HepG2 (cell line): Measurements from ENCODE around the gene RBM8A. TPM values are rescaled to one million over a fixed set of nuclear protein-coding genes. Genes with fewer than 3 reads are reported as not detected.

ENCODE experiments used
- ATAC-seq: fragments of 200-7000 bp; cut with Tn5 transposase; 3 replicates; pipeline ENCODE4 v1.9.1; 2020; ENCODE audit warnings: mild to moderate bottlenecking, moderate library complexity
- BruUV-seq: library from RNA; stranded (reverse); fragments of 400-500 nt; replicated peaks from 2 replicates; lab custom pipeline; 2021; lab: Mats Ljungman, UMichigan
- CTCF ChIA-PET: fragments of 300-600 bp; formaldehyde crosslinking; extraction: SDS; loops from one replicate; lab custom pipeline; 2021; ENCODE audit warnings: low total read pairs, inconsistent platforms, low intra/inter-chr PET ratio; lab: Yijun Ruan, JAX
- POLR2A ChIA-PET: fragments of 350-600 bp; sonication (Branson Sonifier 250); formaldehyde crosslinking; loops from one replicate; lab custom pipeline; 2020; ENCODE audit warnings: antibody characterized with exemption, inconsistent platforms; lab: Yijun Ruan, JAX
- DNase-seq: peaks from one replicate; pipeline ENCODE4 v3.0.0-alpha.2; 2015; ENCODE audit warnings: low spot score
- FAIRE-seq: peaks from 3 replicates; lab custom pipeline; 2011; peaks lifted over from hg19 to GRCh38; lab: Jason Lieb, UNC
- H2AFZ ChIP-seq: one replicate; pipeline ENCODE4 v1.6.1; 2011; ENCODE audit warnings: low read length, inconsistent platforms
- H3K27ac ChIP-seq: fragments of 300-600 bp; 3 replicates; pipeline ENCODE4 v1.8.0; 2011; ENCODE audit warnings: mixed run types, mild to moderate bottlenecking, mixed read lengths, low read length, inconsistent platforms; ENCODE audit not compliant: insufficient read depth; ENCODE audit errors: extremely low read length
- H3K27me3 ChIP-seq, 2 experiments: fragments of 200-600 bp in 1 of 2; 2 replicates in 1 of 2; 3 replicates in 1 of 2; pipeline versions ENCODE4 v1.6.0 to v1.8.0; 2011; ENCODE audit warnings: low read length in 2 of 2, mild to moderate bottlenecking in 2 of 2, moderate library complexity in 2 of 2, inconsistent platforms in 1 of 2; ENCODE audit not compliant: insufficient read depth in 2 of 2, control insufficient read depth in 1 of 2
- H3K36me3 ChIP-seq, 2 experiments: fragments of 200-600 bp in 1 of 2; replicated peaks in 1 of 2; 2 replicates in 1 of 2; 3 replicates in 1 of 2; pipeline versions ENCODE4 v1.5.1 to v1.8.0; 2011; ENCODE audit warnings: low read length in 2 of 2, inconsistent platforms in 1 of 2; ENCODE audit not compliant: insufficient read depth in 2 of 2, control insufficient read depth in 1 of 2
- H3K4me1 ChIP-seq: 2 replicates; pipeline ENCODE4 v1.5.1; 2012; ENCODE audit warnings: low read length, inconsistent platforms; ENCODE audit not compliant: insufficient read depth
- H3K4me2 ChIP-seq: 2 replicates; pipeline ENCODE4 v1.6.0; 2011; ENCODE audit warnings: low read depth, low read length, inconsistent platforms
- H3K4me3 ChIP-seq, 3 experiments: fragments of 200-600 bp in 1 of 3; sonication (generic), shearing (Covaris generic) in 1 of 3; replicated peaks in 1 of 3; 2 replicates each; pipeline ENCODE4 v1.5.1; 2011 to 2016; ENCODE audit warnings: low read length in 3 of 3, inconsistent platforms in 2 of 3, low read depth in 2 of 3, mild to moderate bottlenecking in 2 of 3, control low read depth in 1 of 3, mixed read lengths in 1 of 3; ENCODE audit not compliant: insufficient read depth in 1 of 3
- H3K79me2 ChIP-seq: one replicate; pipeline ENCODE4 v1.6.1; 2011; ENCODE audit warnings: low read length, inconsistent platforms; ENCODE audit not compliant: insufficient read depth
- H3K9ac ChIP-seq: 2 replicates; pipeline ENCODE4 v1.6.0; 2011; ENCODE audit warnings: mild to moderate bottlenecking, low read depth, low read length, inconsistent platforms; ENCODE audit not compliant: insufficient read depth
- H3K9me3 ChIP-seq: 2 replicates; pipeline ENCODE4 v1.5.1; 2012; ENCODE audit warnings: mild to moderate bottlenecking, low read length
- H4K20me1 ChIP-seq: 2 replicates; pipeline ENCODE4 v1.6.0; 2011; ENCODE audit warnings: inconsistent platforms, mild to moderate bottlenecking, low read length, moderate library complexity; ENCODE audit not compliant: insufficient read depth
- HES4 ChIP-seq: sonication (generic); formaldehyde crosslinking; IDR thresholded peaks from 2 replicates; pipeline ENCODE4 v1.9.0; 2021; ENCODE audit warnings: mild to moderate bottlenecking, missing genetic modification reagents, borderline replicate concordance
- HMG20B ChIP-seq: conservative IDR thresholded peaks from 2 replicates; pipeline ENCODE4 v1.6.1; 2016; ENCODE audit warnings: missing genetic modification reagents, missing compliant biosample characterization
- MED8 ChIP-seq: sonication (generic); formaldehyde crosslinking; IDR thresholded peaks from 2 replicates; pipeline ENCODE4 v1.8.1; 2023; ENCODE audit warnings: mild to moderate bottlenecking, missing genetic modification reagents; ENCODE audit not compliant: insufficient replicate concordance
- NAIF1 ChIP-seq: sonication (generic); formaldehyde crosslinking; IDR thresholded peaks from 2 replicates; pipeline ENCODE4 v1.5.0; 2020; ENCODE audit warnings: mild to moderate bottlenecking, missing genetic modification reagents, borderline replicate concordance
- SAP130 ChIP-seq: IDR thresholded peaks from 2 replicates; pipeline ENCODE4 v1.6.1; 2016; ENCODE audit warnings: low read depth
- SP1 ChIP-seq, 2 experiments: fragments of 450-650 bp in 1 of 2; sonication (generic) in 1 of 2; formaldehyde crosslinking in 1 of 2; IDR thresholded peaks; 2 replicates each; pipeline versions ENCODE4 v1.4.0 to v1.6.1; 2016 to 2020; ENCODE audit warnings: missing genetic modification reagents in 1 of 2
- ZNF20 ChIP-seq: sonication (generic); formaldehyde crosslinking; IDR thresholded peaks from 2 replicates; pipeline ENCODE4 v1.4.0; 2020; ENCODE audit warnings: mild to moderate bottlenecking, moderate library complexity, missing genetic modification reagents
- ZNF337 ChIP-seq: sonication (generic); formaldehyde crosslinking; IDR thresholded peaks from 2 replicates; pipeline ENCODE4 v1.5.1; 2020; ENCODE audit warnings: missing genetic modification reagents, low read depth, mild to moderate bottlenecking, borderline replicate concordance
- WGBS: methylation state at CpG from one replicate; pipeline ENCODE4 v1.1.6; 2017; ENCODE audit warnings: low lambda C conversion rate; 5-methylcytosine and 5-hydroxymethylcytosine counted together
- in situ Hi-C: cut with HindIII; loops from 2 replicates; pipeline ENCODE4 v1.10.0; 2017; ENCODE audit warnings: low pct_unique_long_range_greater_than_20kb; ENCODE audit not compliant: extremely low pct_ligation_motif_present
- intact Hi-C: fragments of 100-400 bp; cut with micrococcal nuclease; formaldehyde crosslinking; loops from one replicate; pipeline ENCODE4 v1.10.0; 2022; ENCODE audit not compliant: unreplicated experiment
- polyA plus RNA-seq, 8 experiments: library from polyadenylated mRNA; depleted of rRNA in 3 of 8; stranded (reverse) in 7 of 8; unstranded in 1 of 8; fragments of >200 nt; fragmentation: Illumina TruSeq in 4 of 8; extraction: Trizol in 4 of 8; gene quantifications; 2 replicates each; pipeline versions ENCODE4 v1.2.1 to v1.2.3, GENCODE V29; 2011 to 2016; ENCODE audit warnings: low read depth in 4 of 8, missing spikeins in 1 of 8, mixed read lengths in 1 of 8; ENCODE audit not compliant: insufficient read depth in 1 of 8
- total RNA-seq, 5 experiments: library from RNA; depleted of rRNA; stranded (reverse); fragments of >200 nt; fragmentation: Illumina TruSeq; extraction: Trizol; gene quantifications; 2 replicates each; pipeline ENCODE4 v1.2.3, GENCODE V29; 2016; ENCODE audit warnings: low read depth in 1 of 5
- TF ChIP-seq, protein P1 (sequence below): sonication (generic); formaldehyde crosslinking; IDR thresholded peaks from 2 replicates; pipeline ENCODE4 v1.8.0; 2022; ENCODE audit warnings: mild to moderate bottlenecking, missing genetic modification reagents

Gene RBM8A
- total and polyA plus RNA-seq, 2 of the 13 experiments (the other 11 are each of a cell fraction or from before 2014, with no cell fraction given), result 106 to 162 TPM

DNA sequence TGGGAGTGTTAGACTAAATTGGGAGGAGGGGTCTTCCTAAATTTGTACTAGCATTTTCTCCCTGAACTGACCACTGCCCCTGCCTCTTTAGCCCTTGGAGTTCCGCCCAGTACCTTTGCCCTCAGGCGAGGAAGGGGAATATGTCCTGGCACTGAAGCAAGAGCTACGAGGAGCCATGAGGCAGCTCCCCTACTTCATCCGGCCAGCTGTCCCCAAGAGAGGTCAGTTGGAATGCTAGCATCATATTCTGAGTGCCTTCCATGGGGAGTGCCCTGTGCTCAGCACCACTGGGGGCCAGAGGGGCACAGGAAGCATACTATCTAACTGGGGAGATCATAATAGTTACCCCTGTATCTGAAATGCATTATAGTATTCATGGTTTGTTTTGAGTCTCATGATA is 47.9 kb upstream of the RBM8A start:
- TF ChIP-seq HES4 (CRISPR knock-in tag) (no peak), ZNF20 (CRISPR knock-in tag) (no peak), HMG20B (CRISPR knock-in tag) (no peak), NAIF1 (CRISPR knock-in tag) (no peak), ZNF337 (CRISPR knock-in tag) (no peak), SP1 (IDR thresholded peaks at IDR 0.05) (no peak), SP1 (CRISPR knock-in tag; IDR thresholded peaks at IDR 0.05) (no peak), SAP130 (CRISPR knock-in tag) (no peak), MED8 (CRISPR knock-in tag) (no peak)
- TF ChIP-seq, protein P1, sequence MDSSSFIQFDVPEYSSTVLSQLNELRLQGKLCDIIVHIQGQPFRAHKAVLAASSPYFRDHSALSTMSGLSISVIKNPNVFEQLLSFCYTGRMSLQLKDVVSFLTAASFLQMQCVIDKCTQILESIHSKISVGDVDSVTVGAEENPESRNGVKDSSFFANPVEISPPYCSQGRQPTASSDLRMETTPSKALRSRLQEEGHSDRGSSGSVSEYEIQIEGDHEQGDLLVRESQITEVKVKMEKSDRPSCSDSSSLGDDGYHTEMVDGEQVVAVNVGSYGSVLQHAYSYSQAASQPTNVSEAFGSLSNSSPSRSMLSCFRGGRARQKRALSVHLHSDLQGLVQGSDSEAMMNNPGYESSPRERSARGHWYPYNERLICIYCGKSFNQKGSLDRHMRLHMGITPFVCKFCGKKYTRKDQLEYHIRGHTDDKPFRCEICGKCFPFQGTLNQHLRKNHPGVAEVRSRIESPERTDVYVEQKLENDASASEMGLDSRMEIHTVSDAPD (CRISPR knock-in tag), result no peak
- no peaks in the 10 kb centered on the region for H3K79me2 ChIP-seq
- ATAC-seq (no peak), DNase-seq (no peak), FAIRE-seq (no peak)
- no peak overlapping the region for H2AFZ ChIP-seq
- no TSS peak for BruUV-seq
- H4K20me1 ChIP-seq, result no peaks in the 10 kb centered on the region
- H3K27me3 ChIP-seq, result no peaks in the 10 kb centered on the region
- H3K9ac ChIP-seq, result no peak overlapping the region
- in situ Hi-C loops (loop anchor here (5.0 kb wide), 1 partner anchor 37 kb away; no protein-coding TSS in a partner anchor), intact Hi-C loops (loop anchor here (5.0 kb wide), 1 partner anchor 83 kb away; no protein-coding TSS in a partner anchor)
- 94% methylated on average over 2 of the region's 4 CpGs for WGBS
- H3K4me2 ChIP-seq, result no peak overlapping the region
- no peak overlapping the region for H3K27ac ChIP-seq
- no peaks in the 10 kb centered on the region for H3K9me3 ChIP-seq
- no peak overlapping the region for H3K4me3 ChIP-seq
- no peaks in the 10 kb centered on the region for H3K36me3 ChIP-seq
- ChIA-PET CTCF (no interaction called here), POLR2A (interaction anchor here (1.0 kb wide), 1 partner anchor 11 kb away, joined by 3 read pairs; the partner anchor contains the start of genes ANKRD34A and POLR3GL)
- H3K4me1 ChIP-seq, result peaks cover 49% of the 10 kb centered on the region
